GM19099 (cell line): ENCODE results near the gene TRIM7.

Source experiments
- POLR2A ChIP-seq: IDR thresholded peaks from 3 replicates; pipeline ENCODE4 v1.6.1; 2011; ENCODE audit warnings: low read depth; ENCODE audit not compliant: insufficient read length; ENCODE audit errors: extremely low read depth

Gene TRIM7

GRCh38 chr5:181204826-181205760, at the start of gene TRIM7:
Gene TRIM7, minus strand, starts transcription at chr5:181205196. Its CDS starts 86 bp downstream, at chr5:181205110.
- no peak for TF ChIP-seq POLR2A

GRCh38 chr5:181248277-181248676, 43.3 kb upstream of the TRIM7 start:
- TF ChIP-seq POLR2A, result no peak

- peak; percentile 69 for TF ChIP-seq POLR2A
Observed at GRCh38 chr5:181246276-181247049, 41.5 kb upstream of the TRIM7 start.

GRCh38 chr5:181245427-181246275, 40.7 kb upstream of the TRIM7 start:
- no peak for TF ChIP-seq POLR2A

- TF ChIP-seq POLR2A, result peak; percentile 99
Observed at GRCh38 chr5:181243564-181244343, 38.8 kb upstream of the TRIM7 start, which contains the start of gene RACK1. Gene RACK1, minus strand, starts transcription at chr5:181243906. Its CDS starts 106 bp downstream, at chr5:181243800.

- TF ChIP-seq POLR2A, result no peak
Observed at GRCh38 chr5:181243018-181243563, 38.1 kb upstream of the TRIM7 start.

- no peak for TF ChIP-seq POLR2A
Observed at GRCh38 chr5:181242031-181242451, 37.0 kb upstream of the TRIM7 start.

GRCh38 chr5:181241393-181241975, 36.5 kb upstream of the TRIM7 start:
- no peak for TF ChIP-seq POLR2A

GRCh38 chr5:181239062-181239663, 34.2 kb upstream of the TRIM7 start:
- no peak for TF ChIP-seq POLR2A

- TF ChIP-seq POLR2A, result no peak
Observed at GRCh38 chr5:181237729-181238385, 32.9 kb upstream of the TRIM7 start.

- TF ChIP-seq POLR2A, result no peak
Observed at GRCh38 chr5:181236954-181237641, 32.1 kb upstream of the TRIM7 start.

GRCh38 chr5:181236471-181236870, 31.5 kb upstream of the TRIM7 start:
- TF ChIP-seq POLR2A, result no peak

GRCh38 chr5:181235689-181236366, 30.8 kb upstream of the TRIM7 start:
- peak; percentile 33 for TF ChIP-seq POLR2A
